Eye (tissue), 1 donor: Measurements from ENCODE around the gene REPIN1.

Experiments
- DNase-seq: peaks from one replicate; pipeline ENCODE4 v3.0.0-alpha.2; 2015

Gene REPIN1

DNA sequence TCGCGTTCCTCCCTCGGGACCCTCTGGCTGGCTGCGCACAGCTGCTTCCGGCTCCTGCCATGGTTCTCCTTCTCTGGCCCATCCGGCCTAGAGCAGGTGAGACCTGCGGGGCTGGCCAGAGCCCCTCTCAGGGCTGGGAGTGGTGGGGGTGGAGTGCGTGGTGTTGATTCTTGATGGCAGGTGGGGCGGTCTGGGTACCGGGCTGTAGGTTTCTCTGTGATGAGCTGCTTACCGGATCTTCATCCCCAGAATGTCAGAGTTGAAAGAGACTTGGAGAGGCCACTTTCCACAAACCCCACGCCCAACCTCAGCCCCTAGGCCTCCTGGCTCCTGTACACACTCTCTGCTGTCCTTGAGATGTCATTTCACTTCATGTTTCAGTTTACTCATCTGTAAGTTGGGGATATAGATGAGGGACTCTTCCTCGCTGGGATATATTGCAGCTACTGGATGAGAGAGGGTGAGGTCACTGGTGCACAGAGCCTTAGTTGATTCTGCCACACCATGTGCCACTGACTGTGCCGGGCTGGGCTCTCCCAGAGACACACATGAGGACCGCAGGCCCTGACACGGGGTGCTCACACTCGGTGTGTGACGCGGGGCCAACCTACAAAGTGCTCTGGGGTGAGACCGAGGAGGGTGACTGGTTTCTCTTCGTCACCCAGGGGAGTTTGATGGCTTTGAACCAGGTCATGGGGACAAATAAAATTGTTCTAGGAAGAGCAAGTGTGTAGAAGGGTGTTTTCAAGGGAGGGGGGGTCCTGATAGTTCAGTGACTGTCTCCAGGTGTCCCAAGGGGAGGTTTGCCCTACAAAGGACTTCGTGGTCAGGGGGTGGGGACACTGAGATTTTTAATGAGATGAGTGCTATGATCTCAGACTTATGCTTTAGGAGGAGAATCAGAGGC is 40.0 kb downstream of the REPIN1 start:
- no peak for DNase-seq

DNA sequence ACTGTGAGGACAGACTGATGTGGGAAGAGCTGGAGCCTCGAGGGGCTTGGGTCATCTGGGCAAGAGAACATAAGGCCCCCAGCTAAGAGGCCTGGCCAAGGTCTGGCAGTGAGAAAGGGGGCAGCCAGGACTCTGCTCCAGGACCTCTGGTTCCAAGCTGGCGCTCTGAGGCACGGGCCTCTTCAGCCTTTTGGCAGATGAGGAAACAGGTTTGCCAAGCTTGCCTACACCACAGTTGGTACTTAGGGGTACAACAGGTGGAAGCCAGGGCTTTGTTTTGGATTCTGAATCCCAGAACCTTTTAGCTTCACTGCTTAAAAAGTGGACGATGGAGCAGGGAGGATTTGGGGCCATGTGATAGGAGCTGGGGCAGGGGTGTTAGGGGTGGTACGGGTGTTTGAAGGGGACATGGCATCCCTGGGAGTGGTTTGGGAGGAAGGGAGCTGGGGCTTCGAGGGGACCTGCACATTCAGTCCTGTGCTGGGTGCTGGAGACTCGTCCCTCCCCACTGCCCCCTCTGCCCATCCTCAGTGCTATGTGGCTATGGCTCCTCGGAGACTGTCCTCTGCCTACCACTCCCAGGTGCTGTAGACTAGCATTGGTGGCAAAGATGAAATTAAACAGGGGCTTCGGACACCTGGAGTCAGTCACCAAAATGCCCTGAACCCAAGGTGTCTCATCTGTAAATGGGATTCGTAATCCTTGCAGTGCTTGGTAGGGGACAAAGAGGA is 40.8 kb downstream of the REPIN1 start:
- no peak for DNase-seq

DNA sequence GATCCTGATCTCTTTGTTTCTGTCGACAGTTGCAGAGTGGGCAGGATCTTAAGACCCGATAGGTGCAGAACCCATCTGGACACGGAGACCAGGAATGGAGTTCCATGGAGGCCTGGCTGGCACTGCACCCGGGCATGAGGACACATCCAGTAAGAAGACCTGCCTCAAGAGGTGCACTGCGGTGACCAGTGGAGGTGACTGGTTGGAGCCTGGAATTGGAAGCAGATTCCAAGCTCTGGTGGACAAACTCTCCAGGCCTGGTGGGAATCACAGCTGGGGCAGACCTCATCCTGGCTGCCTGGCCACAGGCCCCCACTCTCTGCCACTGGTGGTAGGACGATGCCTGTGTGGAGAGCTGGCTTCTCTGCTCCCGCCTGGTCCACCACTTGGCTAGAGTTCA is 41.5 kb downstream of the REPIN1 start:
- DNase-seq, result no peak

DNA sequence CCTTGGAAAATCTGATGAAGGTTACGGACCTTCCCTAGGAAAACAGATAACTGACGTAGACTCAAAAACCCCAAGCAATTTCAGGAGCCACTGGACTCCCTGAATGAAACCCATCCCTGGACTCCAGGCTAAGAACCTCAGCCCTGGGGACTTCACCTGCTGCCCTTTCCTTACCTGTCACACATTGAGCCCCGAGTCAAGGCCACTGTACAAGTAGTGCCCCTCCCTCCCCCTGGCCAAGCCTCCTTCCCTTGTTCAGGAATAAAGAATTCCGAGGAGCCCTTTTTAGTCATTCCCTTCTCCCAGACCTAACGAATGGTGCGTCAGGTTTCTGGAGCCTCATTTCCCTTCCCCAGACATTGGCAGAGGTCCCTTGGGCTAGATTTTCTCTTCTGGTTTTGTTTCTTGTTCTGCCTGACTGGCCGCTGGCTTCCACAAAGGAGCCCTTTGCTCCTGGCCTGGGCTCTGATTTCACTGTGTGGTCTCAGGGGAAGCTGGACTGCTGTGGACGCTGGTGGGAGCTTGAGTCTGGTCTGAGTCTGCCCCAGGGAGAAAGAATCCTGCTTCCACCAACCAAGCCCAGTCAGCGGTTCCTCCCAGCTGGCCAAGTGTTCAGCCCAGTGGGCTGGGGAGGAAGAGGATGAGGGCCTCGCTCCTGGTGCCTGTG is 42.2 kb downstream of the REPIN1 start:
- no peak for DNase-seq

DNA sequence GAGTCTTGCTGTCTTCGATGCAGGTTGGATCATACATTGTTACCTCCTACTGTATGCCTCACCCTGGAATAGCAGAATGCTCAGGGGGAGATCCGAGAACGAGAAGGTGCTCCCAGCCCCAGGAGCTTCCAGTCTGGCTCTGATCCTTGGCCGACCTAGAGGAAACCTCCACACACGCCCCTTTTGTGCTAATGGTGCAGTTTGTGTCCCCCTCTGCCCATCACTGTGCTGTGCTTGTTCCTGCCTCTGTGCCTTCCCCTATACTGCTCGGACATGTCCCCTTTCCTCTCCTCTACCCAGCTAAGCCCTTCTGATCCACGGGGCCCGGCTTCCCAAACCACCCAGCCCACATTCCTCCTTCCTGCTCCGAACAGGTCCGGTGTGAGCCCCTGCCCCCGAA is 43.0 kb downstream of the REPIN1 start:
- DNase-seq, result no peak

DNA sequence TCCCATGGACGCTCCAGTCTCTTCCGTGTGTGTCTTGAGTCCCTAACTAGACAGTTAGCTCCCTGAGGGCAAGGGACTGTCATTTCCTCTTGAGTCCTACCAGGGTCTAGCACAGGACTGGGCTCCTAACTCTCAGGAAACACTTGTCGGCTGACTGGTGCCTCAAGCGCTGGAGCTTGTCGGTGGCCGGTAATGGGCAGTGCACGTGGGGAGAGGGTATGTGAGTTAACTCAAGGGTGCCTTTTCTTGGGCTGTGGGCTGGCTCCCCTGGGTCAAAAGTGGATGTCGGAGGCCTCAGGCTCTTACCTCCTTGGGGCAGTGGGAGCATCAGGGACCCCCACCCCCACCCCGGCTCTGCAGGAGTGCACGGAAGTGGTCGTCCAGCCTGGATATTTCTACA is 43.4 kb downstream of the REPIN1 start:
- no peak for DNase-seq

DNA sequence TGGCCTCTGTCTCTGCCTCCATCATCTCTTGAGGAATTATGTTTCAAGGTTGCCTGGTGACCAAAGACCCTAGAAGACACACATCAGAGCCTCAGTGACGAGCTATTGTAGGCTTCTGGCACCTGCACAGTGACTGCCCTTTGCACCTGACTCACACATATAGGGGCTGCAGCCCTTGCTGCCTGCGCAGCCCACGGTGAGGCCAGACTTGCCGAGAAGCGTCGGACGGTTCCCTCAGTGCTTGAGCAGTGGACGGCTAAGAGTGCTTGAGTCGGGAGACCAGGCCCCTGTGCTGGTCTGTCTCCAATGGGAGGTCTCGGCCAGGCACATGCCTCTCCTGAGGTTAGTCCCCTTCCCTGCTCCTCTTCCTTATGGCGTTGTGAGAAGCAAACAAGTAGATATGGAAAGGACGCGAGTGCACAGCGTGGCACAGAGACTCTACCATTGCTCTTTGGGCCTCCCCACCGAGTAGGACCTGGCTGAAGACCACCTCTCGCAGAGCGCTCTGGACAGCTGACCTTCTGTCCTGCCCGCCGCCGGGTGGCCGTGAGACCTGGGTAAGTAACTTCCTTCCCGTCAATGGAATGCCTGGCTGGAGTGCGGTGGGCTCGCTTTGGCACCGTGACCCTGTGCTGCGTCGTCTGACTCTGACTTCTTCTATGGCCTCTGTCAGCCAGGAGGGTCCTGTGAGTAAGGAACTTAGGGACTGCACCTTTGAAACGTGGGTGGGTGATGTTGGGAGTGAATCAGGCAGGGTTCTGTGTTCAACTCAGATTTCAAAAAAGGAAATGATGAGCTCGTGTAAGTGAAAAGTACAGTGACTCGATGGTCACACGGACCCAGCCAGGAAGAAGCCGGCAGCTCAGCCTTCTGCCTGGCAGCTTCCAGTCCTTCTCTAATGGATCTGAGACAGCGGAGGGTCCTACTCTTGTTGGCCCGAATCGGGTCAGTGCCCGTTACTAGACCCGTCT is 44.2 kb downstream of the REPIN1 start:
- DNase-seq, result no peak

DNA sequence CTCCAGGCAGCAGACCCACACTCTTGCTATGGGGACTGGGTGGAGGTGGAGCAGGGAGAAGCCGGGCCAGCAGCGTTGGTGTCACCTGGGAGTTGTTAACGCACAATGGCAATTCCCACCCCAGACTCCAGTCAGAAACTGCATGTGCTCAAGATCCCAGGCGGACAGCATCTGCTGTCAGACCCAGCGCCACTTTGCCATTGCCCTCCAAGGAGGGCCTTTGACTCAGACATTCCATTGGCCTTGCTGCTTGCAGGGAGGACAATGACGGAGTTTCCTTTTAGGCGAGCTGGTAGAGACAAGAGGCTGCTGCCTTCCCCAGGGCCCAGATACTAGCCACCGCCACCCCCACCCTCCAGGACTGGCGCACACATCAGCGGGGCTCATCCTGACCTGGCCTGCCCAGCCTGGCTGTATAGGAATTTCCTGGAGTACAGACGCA is 45.0 kb downstream of the REPIN1 start:
- no peak for DNase-seq

DNA sequence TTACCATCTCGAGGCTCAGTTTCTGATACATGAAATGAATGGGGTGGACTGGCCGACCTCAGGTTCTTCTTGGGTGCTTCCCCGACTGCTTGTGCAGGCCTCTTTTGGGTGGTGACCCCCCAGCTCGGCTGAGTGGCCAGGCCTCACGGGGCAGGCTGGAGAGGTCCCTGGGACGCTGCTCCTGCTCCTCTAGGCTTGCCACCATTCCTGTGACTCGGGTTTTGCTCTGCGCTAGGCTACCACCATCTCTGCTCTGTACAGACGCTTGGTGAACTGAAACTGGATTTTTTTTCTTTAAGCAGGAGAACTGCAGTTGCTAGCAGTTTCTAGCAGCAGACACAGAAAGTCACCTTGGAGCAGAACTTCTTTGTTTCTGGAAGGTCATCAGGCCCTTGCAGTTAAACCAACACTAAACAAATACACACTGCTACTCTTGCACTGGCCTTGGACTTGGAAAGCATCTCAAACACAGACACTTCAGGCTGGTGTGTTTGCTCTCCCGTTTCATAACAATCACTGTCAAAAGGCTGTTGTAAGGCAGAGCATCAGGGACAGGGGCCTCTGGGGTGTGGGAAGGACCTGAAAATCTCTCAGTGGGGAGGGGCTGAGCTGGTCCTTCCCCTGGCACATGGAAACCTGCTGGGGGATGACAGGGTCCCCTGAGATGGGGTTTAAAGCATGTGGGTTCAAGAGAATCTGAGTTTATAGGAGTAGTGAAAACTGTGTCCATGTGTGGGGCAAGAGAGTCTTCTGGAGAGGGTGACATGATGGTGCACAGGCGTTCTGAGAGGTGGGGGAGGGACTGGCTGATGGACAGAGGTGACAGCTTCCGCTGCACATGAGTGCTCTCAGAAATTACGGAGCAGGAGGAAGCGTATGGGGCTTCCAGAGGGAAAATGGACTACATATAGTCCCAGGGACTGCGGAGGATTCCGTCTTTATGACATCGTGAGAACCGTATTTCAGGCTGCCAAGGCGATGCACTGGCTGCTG is 46.8 kb downstream of the REPIN1 start:
- no peak for DNase-seq

DNA sequence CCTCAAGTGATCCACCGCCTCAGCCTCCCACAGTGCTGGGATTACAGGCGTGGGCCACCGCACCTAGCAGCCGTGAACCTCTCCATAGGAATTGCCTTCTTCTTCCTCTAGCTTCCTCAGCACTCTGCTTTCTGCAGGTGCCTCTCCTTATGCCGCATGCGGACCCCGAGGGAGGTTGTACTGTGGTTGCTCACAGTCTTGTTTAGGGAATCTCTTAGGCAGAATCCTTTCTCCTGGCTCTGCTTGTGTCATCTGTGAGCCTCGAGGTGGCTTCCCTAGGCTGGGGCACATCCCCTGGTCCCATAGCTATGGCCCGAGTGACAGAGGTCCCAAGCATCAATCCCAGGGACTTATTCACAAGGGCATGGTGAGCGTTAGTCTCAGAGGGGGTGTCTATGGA is 48.6 kb downstream of the REPIN1 start:
- no peak for DNase-seq

DNA sequence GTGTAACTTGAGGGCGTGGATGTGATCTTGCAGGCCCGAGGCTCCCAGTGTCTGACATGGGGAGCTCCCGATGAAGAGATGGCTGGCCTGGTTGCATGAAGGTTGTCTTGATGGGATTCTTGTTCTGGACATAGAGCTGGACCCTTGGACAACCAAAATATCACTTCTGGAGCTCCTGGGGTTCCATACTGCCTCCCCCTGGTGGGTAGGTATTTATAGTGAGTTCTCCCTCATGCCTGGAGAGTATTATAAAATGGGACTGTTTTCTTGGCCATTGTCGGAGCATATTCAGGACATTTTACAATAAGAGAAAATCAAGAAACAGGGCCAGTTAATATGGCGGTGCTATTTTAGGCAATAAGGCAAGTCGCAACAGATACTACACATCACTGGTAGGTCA is 49.2 kb downstream of the REPIN1 start:
- no peak for DNase-seq

DNA sequence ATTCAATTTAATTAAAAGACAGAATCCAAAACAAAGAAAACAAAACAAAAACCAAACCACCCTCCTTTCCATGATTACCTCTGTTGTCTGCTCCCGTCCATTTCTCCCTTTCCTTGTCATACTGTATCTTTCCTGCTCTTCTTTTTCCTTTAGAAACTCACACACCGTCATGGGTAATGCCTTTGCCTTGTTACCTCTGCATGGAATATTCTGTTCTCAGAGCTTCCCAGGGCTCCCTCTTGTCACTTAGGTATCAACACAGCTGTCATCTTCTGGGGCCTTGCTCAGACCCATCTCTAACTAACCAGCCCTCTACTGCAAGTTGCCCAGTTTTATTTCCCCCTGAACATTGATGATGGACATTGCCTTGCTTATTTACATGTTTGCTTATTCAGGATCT is 51.6 kb downstream of the REPIN1 start:
- no peak for DNase-seq

DNA sequence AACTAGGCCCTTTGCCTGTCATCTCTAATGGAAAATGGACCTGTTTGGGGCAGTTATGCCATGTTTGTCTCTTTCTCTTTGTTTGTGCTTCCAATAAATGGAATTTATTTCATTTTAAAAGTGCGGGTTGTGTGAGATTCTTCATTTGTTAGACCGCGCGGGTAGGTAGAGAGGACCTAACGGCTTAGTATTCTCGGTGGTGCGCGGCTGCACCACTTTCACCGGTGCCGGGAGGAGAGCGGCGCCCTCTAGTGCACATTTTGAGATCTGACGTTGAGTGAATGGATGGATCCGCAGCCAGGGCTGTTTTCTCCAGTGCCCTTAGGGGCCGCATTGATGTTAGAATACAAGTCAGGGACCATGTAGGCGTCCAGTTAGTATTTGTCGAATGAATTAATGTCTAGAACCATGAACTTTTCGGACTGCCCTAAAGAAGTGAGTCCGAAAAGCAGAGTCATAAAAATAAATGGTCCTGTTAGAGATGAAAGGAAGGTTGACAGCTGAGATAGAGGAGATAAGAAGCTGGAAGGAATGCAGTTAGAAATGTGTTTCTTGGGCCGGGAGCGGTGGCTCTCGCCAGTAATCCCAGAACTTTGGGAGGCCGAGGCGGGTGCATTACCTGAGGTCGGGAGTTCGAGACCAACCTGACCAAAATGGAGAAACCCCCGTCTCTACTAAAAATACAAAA is 52.5 kb downstream of the REPIN1 start:
- DNase-seq, result peak; percentile 94

DNA sequence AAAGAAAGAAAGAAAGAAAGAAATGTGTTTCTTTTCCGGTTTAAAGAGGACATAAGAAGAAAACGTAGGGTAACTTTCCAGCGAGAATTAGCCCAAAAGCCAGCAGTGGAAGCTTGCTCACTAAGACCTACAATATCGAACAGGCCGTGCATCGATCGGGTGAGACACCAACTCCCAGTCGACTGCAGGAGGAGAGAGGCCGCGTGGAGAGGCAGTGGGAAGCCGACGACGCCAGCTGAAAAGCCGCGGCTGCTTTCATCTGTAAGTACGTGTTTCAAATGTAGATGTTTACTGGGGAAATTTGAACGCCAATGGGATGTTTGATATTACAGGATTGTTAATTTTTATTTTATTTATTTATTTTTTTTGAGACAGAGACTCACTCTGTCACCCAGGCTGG is 53.2 kb downstream of the REPIN1 start:
- no peak for DNase-seq
